ENCODE data around the gene CABP4.

- TF ChIP-seq POLR2A (IDR thresholded peaks at IDR 0.05) = peak; percentile 49 to 55
- TF ChIP-seq CTCF (IDR thresholded peaks at IDR 0.05) = peak in 1 of 4 experiments; percentile 27
Measured at GRCh38 chr11:67420646-67421429, 34.3 kb upstream of the CABP4 start.
